Stimulated activated CD8-positive, alpha-beta memory T cell treated with anti-CD3 and anti-CD28 coated beads, Interleukin-15, amount 100 ng/mL, for 24 hours (primary cell): ENCODE measurements around the gene DNAJC11.
A peak's percentile ranks its signal among the peaks of the same experiment; 100 is the strongest.
"Not testable (repeated sequence)": the region's sequence is repeated elsewhere in the genome, so short reads cannot be mapped to it uniquely, and the experiment has no call there.

ENCODE experiments used
- DNase-seq: peaks from one replicate; pipeline ENCODE4 v3.0.0-alpha.2; 2020; ENCODE audit warnings: low read depth

Gene DNAJC11

GRCh38 chr1:6651909-6652308 is 49.7 kb downstream of the DNAJC11 start:
- DNase-seq = no peak

DNA sequence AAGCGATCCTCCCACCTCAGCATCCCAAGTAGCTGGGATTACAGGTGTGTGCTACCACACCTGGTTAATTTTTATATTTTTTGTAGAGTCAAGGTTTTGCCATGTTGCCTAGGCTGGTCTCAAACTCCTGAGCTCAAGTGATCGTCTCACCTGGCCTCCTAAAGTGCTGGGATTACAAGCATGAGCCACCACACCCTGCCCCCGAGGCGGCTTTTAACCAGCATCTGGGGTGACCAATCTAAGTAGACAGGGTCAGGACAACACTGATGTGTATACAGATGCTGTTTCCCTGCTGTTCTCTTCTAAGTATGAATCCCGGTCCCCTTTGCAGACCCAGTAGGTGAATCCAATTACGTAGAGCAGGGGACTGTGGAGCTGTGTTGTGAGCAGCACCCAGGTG is 53.1 kb downstream of the DNAJC11 start:
- no peak for DNase-seq

DNA sequence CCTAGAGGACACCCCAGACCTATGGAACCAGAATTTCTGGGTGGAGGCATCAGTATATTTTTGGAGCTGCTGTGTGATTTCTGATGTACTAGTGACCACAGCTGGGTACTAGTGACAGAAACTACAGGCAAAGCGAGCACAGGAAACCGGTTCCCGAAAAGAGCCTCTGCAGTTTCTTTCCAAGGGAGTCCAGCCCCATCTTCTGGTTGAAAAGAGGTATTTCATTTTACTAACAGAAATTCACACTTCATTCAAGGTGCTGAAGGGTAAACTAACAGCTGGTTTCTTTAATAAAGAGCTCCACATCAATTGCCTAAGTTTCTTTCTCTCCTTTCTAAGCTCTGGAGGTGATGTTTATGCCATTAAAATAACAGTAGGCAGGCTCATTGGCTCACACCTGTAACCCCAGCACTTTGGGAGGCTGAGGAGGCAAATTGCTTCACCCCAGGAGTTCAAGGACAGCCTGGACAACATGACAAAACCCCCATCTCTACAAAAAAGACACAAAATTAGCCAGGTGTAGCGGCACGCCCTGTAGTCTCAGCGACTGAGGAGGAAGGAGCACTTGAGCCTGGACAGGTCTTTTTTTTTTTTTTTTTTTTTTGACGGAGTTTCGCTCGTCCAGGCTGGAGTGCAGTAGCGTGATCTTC is 55.0 kb downstream of the DNAJC11 start:
- no peak for DNase-seq

- no peak for DNase-seq
Observed at GRCh38 chr1:6645018-6645417, 56.6 kb downstream of the DNAJC11 start.

GRCh38 chr1:6640867-6641266 is 60.7 kb downstream of the DNAJC11 start:
- not testable (repeated sequence) for DNase-seq

- DNase-seq = no peak
Observed at GRCh38 chr1:6638226-6638625, 63.4 kb downstream of the DNAJC11 start.

- no peak for DNase-seq
Observed at GRCh38 chr1:6637770-6638169, 63.8 kb downstream of the DNAJC11 start.

GRCh38 chr1:6636778-6637177 is 64.8 kb downstream of the DNAJC11 start:
- not testable (repeated sequence) for DNase-seq

GRCh38 chr1:6635910-6636760 is 65.5 kb downstream of the DNAJC11 start:
- no peak for DNase-seq

DNA sequence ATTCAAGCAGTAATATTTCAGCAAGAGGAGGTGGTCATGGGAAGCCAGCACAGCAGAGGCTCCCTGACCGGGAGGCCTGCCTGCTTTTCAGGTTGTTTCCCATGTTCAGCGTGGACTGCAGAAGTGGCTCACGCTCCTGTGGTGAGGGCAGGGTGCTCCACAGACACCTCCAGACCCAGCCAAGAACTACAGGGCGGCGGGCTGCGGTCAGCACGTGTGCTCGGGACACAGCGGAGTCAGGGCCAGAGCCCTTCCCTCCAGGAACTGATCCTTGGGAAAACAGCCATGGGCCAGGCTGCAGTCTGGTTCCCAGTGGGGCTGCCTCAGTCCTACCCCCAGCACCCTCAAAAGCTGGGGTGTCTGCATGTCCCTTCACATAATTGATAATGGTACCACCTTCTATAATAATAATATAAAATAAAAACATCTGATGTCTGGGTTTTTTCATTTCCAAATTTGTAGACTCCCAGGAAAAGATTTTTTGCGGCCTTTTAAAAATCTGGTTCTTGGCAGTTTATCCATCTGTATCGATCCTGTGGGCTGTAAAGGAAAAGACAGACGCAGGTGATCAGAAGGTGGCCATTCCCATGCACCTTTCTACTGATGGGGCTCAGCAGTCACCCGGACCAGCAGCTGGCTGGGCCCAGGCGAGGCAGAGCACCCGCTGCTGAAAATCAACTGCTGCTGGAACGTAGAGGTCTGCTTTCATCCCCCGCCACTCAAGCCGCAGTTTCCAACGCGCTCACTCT is 66.3 kb downstream of the DNAJC11 start:
- DNase-seq = no peak

- DNase-seq = no peak
Observed at GRCh38 chr1:6634371-6635052, 67.1 kb downstream of the DNAJC11 start.

GRCh38 chr1:6632588-6633514 is 68.8 kb downstream of the DNAJC11 start:
- DNase-seq = no peak

GRCh38 chr1:6631058-6631457 is 70.6 kb downstream of the DNAJC11 start:
- DNase-seq = no peak

- no peak for DNase-seq
Observed at GRCh38 chr1:6630027-6630426, 71.6 kb downstream of the DNAJC11 start.

- DNase-seq = no peak
Observed at GRCh38 chr1:6628971-6629479, 72.6 kb downstream of the DNAJC11 start.

DNA sequence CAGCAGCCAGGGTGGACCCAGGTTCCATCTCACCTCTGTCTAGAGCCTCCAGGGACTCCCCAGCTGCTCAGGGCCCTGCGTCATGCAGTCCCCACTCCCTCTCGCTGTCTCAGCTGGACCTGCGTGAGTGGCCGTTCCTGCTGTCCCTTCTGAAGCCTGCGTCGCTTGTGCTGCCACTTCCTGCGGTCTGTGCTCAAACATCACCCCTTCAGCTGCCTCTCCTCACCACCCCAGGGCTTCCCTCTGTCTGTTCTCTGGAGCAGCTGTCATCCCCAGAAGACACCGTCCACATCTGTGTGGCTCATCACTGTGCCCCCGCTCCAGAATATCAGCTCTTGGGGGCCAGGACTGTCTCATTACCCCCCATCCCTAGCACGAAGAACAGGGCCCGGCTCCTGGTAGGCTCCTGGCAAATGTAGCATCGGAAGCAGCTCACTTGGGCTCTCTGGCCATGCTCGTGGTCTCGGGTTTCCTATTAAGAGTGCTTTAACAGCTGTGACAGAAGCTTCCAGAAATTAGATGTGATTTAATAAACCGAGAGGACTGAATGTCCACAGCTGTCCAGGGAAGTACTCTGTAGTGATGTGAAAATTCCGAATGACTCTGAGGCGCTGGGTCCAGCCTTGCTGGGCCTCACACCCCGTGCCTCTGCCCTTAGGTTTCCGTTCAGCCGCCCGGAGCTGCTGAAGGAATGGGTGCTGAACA is 73.6 kb downstream of the DNAJC11 start:
- DNase-seq = no peak

GRCh38 chr1:6627031-6627430 is 74.6 kb downstream of the DNAJC11 start:
- DNase-seq = no peak

GRCh38 chr1:6625584-6626149 is 75.9 kb downstream of the DNAJC11 start:
- DNase-seq = no peak

DNA sequence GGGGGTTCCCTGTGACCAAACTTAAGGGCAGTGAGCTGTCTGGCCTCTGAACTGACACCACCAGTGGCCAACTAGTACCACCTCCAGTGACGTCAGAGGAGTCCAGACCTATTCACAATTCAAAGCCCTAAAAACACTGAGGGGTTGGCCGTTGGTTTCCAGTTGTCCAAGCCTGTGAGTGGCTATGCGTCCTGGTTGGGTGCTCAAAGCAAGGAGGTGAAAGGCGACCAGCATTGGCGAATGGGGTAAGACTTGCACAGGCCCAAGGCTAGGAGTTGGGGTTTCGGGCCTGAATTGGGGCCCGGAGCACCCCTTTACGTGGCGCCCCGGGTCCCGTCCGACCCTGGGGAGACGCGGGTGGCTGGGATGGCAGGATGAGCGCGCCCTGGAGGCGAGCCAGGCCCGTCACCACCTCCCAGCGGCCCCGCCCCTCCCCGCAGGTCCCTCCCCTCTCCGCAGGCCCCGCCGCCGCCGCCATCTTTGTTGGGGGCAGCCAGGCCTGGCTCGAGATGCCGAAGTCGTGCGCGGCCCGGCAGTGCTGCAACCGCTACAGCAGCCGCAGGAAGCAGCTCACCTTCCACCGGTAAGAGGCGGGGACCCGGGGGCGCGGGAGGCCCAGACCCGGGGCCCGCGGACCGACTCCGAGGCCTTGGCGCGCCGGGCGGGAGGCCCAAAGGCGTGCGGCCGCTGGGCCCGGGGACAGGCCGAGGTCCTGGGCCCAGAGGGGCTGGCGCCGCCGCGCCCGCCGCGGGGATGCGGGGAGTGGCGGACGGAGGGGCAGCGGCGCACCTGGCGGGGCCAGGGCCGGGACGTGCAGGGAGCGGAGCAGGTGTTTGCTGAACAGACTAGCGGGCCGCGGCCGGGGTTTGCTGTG is 76.7 kb downstream of the DNAJC11 start, which contains the start of gene THAP3:
Gene THAP3, plus strand, starts transcription at position 159 of the 874 bp plus-strand sequence. Its CDS starts 351 bp downstream, at position 510.
- DNase-seq = peak; percentile 83
